HL-60 (cell line): ENCODE measurements around the gene SFXN3.

Experiments
- DNase-seq, 2 experiments: peaks; one replicate each; pipeline ENCODE4 v3.0.0-alpha.2; 2010 to 2020; ENCODE audit warnings: low read depth in 1 of 2, low spot score in 1 of 2
- H3K27ac ChIP-seq: fragments of 250-450 bp; sonication (Bioruptor Pico); replicated peaks from 2 replicates; pipeline ENCODE4 v1.5.1; 2020; ENCODE audit warnings: mild to moderate bottlenecking, moderate library complexity
- H3K27me3 ChIP-seq: fragments of 250-450 bp; sonication (Bioruptor Pico); 2 replicates; pipeline ENCODE4 v1.5.1; 2021; ENCODE audit warnings: mild to moderate bottlenecking, moderate library complexity; ENCODE audit not compliant: insufficient read depth, poor library complexity, severe bottlenecking
- H3K4me3 ChIP-seq: replicated peaks from 2 replicates; pipeline ENCODE4 v1.5.1; 2011; ENCODE audit warnings: mild to moderate bottlenecking, control low read depth, low read length; ENCODE audit not compliant: insufficient read depth
- CTCF ChIP-seq: IDR thresholded peaks from one replicate; pipeline ENCODE4 v1.5.1; 2011; ENCODE audit warnings: low read length, control low read depth, inconsistent platforms; ENCODE audit not compliant: insufficient read depth
- GABPA ChIP-seq: IDR thresholded peaks from 2 replicates; pipeline ENCODE4 v1.6.1; 2012; ENCODE audit warnings: low read depth
- POLR2AphosphoS5 ChIP-seq: IDR thresholded peaks from 2 replicates; pipeline ENCODE4 v1.6.1; 2012; ENCODE audit warnings: low read depth
- SPI1 ChIP-seq: IDR thresholded peaks from 2 replicates; pipeline ENCODE4 v1.6.1; 2012; ENCODE audit warnings: low read depth, mild to moderate bottlenecking, borderline replicate concordance
- TF ChIP-seq, protein P1 (sequence below): IDR thresholded peaks from 2 replicates; pipeline ENCODE4 v1.6.1; 2012; ENCODE audit warnings: low read depth; ENCODE audit not compliant: insufficient replicate concordance

Gene SFXN3

DNA sequence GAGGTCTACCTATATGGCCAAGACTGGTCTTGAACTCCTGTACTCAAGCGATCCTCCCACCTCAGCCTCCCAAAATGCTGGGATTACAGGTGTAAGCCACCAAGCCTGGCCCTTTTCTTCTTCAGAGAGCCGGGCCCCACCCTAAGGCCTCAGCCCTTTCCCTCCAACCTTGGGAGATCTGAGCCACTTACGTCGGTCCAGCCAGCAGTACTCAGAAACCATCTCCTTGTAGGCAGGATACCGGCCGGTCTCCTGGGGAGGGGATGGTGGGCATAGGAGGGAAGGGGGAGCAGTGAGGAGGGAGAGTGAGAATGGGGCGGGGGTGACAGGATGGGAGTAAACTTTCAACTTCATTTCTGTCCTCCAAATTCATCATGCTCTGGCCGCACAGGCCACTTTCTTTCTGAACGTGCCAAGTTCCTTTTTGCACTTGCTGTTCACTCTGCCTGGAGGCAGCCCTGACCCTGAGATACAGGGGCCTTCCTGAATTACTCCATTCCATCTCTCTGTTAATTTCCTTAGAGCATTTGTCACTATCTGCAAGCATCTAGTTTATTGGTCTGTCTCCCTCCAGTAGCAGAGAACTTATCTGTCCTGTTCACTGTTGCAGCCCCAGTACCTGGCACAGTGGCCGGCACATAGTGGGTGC, 10.5 kb upstream of the SFXN3 start:
- no peak for DNase-seq
- Histone ChIP-seq H3K4me3 (no peak overlapping the region), H3K27me3 (no peaks in the 10 kb centered on the region), H3K27ac (no peak overlapping the region)
- no peak for TF ChIP-seq POLR2AphosphoS5
- TF ChIP-seq, protein P1, sequence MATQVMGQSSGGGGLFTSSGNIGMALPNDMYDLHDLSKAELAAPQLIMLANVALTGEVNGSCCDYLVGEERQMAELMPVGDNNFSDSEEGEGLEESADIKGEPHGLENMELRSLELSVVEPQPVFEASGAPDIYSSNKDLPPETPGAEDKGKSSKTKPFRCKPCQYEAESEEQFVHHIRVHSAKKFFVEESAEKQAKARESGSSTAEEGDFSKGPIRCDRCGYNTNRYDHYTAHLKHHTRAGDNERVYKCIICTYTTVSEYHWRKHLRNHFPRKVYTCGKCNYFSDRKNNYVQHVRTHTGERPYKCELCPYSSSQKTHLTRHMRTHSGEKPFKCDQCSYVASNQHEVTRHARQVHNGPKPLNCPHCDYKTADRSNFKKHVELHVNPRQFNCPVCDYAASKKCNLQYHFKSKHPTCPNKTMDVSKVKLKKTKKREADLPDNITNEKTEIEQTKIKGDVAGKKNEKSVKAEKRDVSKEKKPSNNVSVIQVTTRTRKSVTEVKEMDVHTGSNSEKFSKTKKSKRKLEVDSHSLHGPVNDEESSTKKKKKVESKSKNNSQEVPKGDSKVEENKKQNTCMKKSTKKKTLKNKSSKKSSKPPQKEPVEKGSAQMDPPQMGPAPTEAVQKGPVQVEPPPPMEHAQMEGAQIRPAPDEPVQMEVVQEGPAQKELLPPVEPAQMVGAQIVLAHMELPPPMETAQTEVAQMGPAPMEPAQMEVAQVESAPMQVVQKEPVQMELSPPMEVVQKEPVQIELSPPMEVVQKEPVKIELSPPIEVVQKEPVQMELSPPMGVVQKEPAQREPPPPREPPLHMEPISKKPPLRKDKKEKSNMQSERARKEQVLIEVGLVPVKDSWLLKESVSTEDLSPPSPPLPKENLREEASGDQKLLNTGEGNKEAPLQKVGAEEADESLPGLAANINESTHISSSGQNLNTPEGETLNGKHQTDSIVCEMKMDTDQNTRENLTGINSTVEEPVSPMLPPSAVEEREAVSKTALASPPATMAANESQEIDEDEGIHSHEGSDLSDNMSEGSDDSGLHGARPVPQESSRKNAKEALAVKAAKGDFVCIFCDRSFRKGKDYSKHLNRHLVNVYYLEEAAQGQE: no peak
- no peak for TF ChIP-seq CTCF
- no peak for TF ChIP-seq GABPA
- TF ChIP-seq SPI1: no peak

DNA sequence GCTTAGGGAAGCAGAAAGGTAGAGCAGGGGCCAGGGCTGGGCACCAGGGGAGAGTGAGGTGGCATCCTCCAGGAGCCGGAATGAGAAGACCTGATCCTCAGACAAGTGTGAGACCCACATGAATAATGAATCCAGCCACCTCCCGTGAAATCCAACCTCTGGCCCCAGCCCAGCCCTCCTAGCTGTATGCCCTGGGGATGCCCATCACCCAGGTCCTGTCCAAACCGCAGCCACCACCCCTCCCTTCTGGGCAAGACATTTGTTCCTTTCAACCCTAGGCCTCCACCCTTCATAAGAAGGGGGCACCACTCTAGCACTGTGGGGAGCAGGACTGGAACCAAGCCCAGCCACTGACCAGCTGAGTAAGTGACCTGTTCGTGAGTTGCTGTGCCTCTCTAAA, 9.8 kb upstream of the SFXN3 start:
- TF ChIP-seq GABPA (no peak), POLR2AphosphoS5 (no peak)
- TF ChIP-seq, protein P1: no peak
- Histone ChIP-seq H3K27me3 (no peaks in the 10 kb centered on the region), H3K4me3 (no peak overlapping the region), H3K27ac (no peak overlapping the region)
- DNase-seq: no peak

GRCh38 chr10:101021692-101022251, 9.3 kb upstream of the SFXN3 start:
- DNase-seq: no peak
- no peaks in the 10 kb centered on the region for H3K27me3 ChIP-seq
- TF ChIP-seq, protein P1: no peak
- TF ChIP-seq CTCF (no peak), GABPA (no peak)
- H3K27ac ChIP-seq: no peak overlapping the region
- no peak overlapping the region for H3K4me3 ChIP-seq
